ENCODE measurements around the gene BDH1.
A peak's percentile ranks its signal among the peaks of the same experiment; 100 is the strongest.

DNA sequence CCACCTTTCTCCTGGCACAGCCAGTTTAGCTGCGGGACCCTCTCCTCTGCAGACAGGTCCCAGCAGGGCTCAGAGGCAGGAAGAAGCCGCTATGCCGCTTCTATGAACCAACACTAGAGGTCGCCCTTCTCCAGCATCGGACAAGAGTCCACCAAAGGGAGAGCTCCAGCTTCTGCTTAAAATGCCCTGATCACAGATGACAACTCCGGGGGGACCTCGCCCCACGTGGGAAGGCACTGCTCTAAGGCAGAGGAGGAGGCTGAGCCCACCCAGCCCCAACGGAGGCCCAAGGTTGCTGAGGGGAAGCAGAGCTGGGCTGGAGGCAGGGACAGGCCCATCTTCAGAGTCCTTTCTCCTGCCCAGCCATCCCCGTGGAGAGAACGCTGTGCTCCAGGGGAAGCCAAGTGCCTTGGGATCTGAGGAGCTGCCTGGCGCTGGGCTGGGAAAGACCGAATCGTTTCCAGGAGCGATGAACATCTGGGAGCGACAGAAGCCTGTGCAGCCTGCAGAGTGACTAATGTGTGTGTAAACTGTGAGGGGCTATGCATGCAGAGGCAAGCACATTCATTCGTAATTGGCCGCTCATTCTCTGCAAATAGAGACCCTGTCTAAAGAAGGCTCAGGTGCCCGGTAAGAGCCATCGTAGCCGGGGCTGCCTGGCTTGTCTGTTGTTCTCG is 43.5 kb upstream of the BDH1 start:
- TF ChIP-seq, protein P1, sequence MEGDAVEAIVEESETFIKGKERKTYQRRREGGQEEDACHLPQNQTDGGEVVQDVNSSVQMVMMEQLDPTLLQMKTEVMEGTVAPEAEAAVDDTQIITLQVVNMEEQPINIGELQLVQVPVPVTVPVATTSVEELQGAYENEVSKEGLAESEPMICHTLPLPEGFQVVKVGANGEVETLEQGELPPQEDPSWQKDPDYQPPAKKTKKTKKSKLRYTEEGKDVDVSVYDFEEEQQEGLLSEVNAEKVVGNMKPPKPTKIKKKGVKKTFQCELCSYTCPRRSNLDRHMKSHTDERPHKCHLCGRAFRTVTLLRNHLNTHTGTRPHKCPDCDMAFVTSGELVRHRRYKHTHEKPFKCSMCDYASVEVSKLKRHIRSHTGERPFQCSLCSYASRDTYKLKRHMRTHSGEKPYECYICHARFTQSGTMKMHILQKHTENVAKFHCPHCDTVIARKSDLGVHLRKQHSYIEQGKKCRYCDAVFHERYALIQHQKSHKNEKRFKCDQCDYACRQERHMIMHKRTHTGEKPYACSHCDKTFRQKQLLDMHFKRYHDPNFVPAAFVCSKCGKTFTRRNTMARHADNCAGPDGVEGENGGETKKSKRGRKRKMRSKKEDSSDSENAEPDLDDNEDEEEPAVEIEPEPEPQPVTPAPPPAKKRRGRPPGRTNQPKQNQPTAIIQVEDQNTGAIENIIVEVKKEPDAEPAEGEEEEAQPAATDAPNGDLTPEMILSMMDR (IDR thresholded peaks at IDR 0.05; ENCODE audit: low read depth, low read length) = peak; percentile 89
- TF ChIP-seq EZH2phosphoT487 (IDR thresholded peaks at IDR 0.05; ENCODE audit: low read depth) = no peak

Measured in OCI-LY3 (cell line).